HCT116 (cell line): ENCODE results near the gene NFATC1. TPM values are rescaled to one million over a fixed set of nuclear protein-coding genes. Genes with fewer than 3 reads are reported as not detected.

Source experiments
- ATAC-seq: fragments of 200-7000 bp; cut with Tn5 transposase; 2 replicates; pipeline ENCODE4 v1.9.1; 2020; ENCODE audit warnings: mild to moderate bottlenecking, moderate library complexity
- BruUV-seq: library from RNA; stranded (reverse); fragments of 400-500 nt; replicated peaks from 2 replicates; lab custom pipeline; 2021; lab: Mats Ljungman, UMichigan
- CTCF ChIA-PET: fragments of 300-600 bp; sonication (Branson Sonifier 250); formaldehyde crosslinking; loops from one replicate; lab custom pipeline; 2021; ENCODE audit warnings: antibody characterized with exemption; lab: Charles Lee
- POLR2A ChIA-PET: fragments of 300-600, 350-600 bp; sonication (Branson Sonifier 250); formaldehyde crosslinking; loops from one replicate; lab custom pipeline; 2021; ENCODE audit warnings: antibody characterized with exemption; lab: Charles Lee
- RAD21 ChIA-PET, 2 experiments: fragments of 300-600 bp; sonication (Branson Sonifier 250); formaldehyde crosslinking; loops; one replicate each; lab custom pipeline; 2023; ENCODE audit warnings: low total read pairs in 2 of 2; ENCODE audit not compliant: uncharacterized antibody in 2 of 2, unreplicated experiment in 2 of 2, low non-redundant PET in 1 of 2; lab: Charles Lee
- DNase-seq: peaks from one replicate; pipeline ENCODE4 v3.0.0-alpha.2; 2010; ENCODE audit warnings: low read depth, low spot score
- H2AFZ ChIP-seq: fragments of 200-600 bp; shearing (Covaris generic), sonication (generic); 2 replicates; pipeline ENCODE4 v1.6.1; 2017; ENCODE audit warnings: low read depth, mixed run types, mixed read lengths, antibody characterized with exemption, low read length; ENCODE audit not compliant: poor library complexity, severe bottlenecking
- H3K27ac ChIP-seq: 2 replicates; pipeline ENCODE4 v1.5.1; 2012; ENCODE audit warnings: low read depth, low read length
- H3K27me3 ChIP-seq: fragments of 200-600 bp; sonication (generic); 2 replicates; pipeline ENCODE4 v1.6.1; 2016; ENCODE audit warnings: mixed run types, low read length, mixed read lengths; ENCODE audit not compliant: insufficient read depth
- H3K36me3 ChIP-seq, 2 experiments: fragments of 200-500 bp in 1 of 2; fragments of 200-600 bp in 1 of 2; sonication (Bioruptor generic) in 1 of 2; sonication (generic) in 1 of 2; 2 replicates each; pipeline versions ENCODE4 v1.5.1 to v1.6.1; 2014 to 2016; ENCODE audit warnings: low read length in 2 of 2, inconsistent platforms in 1 of 2, mixed read lengths in 1 of 2, mixed run types in 1 of 2; ENCODE audit not compliant: insufficient read depth in 2 of 2, control insufficient read depth in 1 of 2
- H3K4me1 ChIP-seq, 2 experiments: fragments of 200-600 bp in 1 of 2; sonication (generic) in 1 of 2; 2 replicates each; pipeline versions ENCODE4 v1.5.1 to v1.6.1; 2012 to 2017; ENCODE audit warnings: low read length in 2 of 2, inconsistent platforms in 1 of 2, mild to moderate bottlenecking in 1 of 2, mixed read lengths in 1 of 2, mixed run types in 1 of 2, moderate library complexity in 1 of 2; ENCODE audit not compliant: insufficient read depth in 2 of 2, control insufficient read depth in 1 of 2
- H3K4me2 ChIP-seq: fragments of 200-600 bp; sonication (generic); 2 replicates; pipeline ENCODE4 v1.6.1; 2017; ENCODE audit warnings: mixed run types, low read length, mixed read lengths
- H3K4me3 ChIP-seq, 2 experiments: fragments of 200-600 bp in 1 of 2; sonication (generic) in 1 of 2; replicated peaks in 1 of 2; 2 replicates each; pipeline ENCODE4 v1.5.1; 2011 to 2016; ENCODE audit warnings: low read length in 2 of 2, control low read depth in 1 of 2, low read depth in 1 of 2, mild to moderate bottlenecking in 1 of 2, mixed read lengths in 1 of 2, mixed run types in 1 of 2
- H3K79me2 ChIP-seq: fragments of 200-600 bp; sonication (generic); 2 replicates; pipeline ENCODE4 v1.6.1; 2017; ENCODE audit warnings: mild to moderate bottlenecking, mixed run types, low read length, moderate library complexity, mixed read lengths; ENCODE audit not compliant: insufficient read depth
- H3K9ac ChIP-seq: fragments of 200-600 bp; sonication (generic); 2 replicates; pipeline ENCODE4 v1.6.1; 2016; ENCODE audit warnings: low read length, mixed read lengths
- H3K9me2 ChIP-seq: fragments of 200-600 bp; sonication (generic), shearing (Covaris generic); 2 replicates; pipeline ENCODE4 v1.6.1; 2017; ENCODE audit warnings: mixed run types, mild to moderate bottlenecking, moderate library complexity; ENCODE audit not compliant: insufficient read depth
- H3K9me3 ChIP-seq, 2 experiments: fragments of 200-500 bp in 1 of 2; fragments of 200-600 bp in 1 of 2; sonication (Bioruptor generic) in 1 of 2; sonication (generic) in 1 of 2; 2 replicates each; pipeline ENCODE4 v1.6.1; 2014 to 2017; ENCODE audit warnings: low read length in 2 of 2, mixed read lengths in 2 of 2, inconsistent platforms in 1 of 2, low read depth in 1 of 2, mild to moderate bottlenecking in 1 of 2, mixed run types in 1 of 2, moderate library complexity in 1 of 2; ENCODE audit not compliant: control insufficient read depth in 1 of 2, insufficient read depth in 1 of 2
- H4K20me1 ChIP-seq: fragments of 200-600 bp; sonication (generic), shearing (Covaris generic); 2 replicates; pipeline ENCODE4 v1.6.1; 2017; ENCODE audit warnings: mixed run types, mild to moderate bottlenecking, moderate library complexity; ENCODE audit not compliant: insufficient read depth
- ELF1 ChIP-seq: IDR thresholded peaks from 2 replicates; pipeline ENCODE4 v1.6.1; 2012; ENCODE audit warnings: low read depth, borderline replicate concordance
- EZH2 ChIP-seq: fragments of 200-600 bp; sonication (generic); IDR thresholded peaks from 2 replicates; pipeline ENCODE4 v1.6.1; 2017; ENCODE audit warnings: antibody characterized with exemption, mixed run types
- EZH2phosphoT487 ChIP-seq: fragments of 200-600 bp; IDR thresholded peaks from 2 replicates; pipeline ENCODE4 v1.6.1; 2018; ENCODE audit warnings: antibody characterized with exemption, borderline replicate concordance
- FOSL1 ChIP-seq: IDR thresholded peaks from 2 replicates; pipeline ENCODE4 v1.6.1; 2012; ENCODE audit warnings: low read depth
- MAX ChIP-seq: IDR thresholded peaks from 2 replicates; pipeline ENCODE4 v1.6.1; 2012
- SP1 ChIP-seq: IDR thresholded peaks from 2 replicates; pipeline ENCODE4 v1.6.1; 2012; ENCODE audit warnings: low read depth
- YY1 ChIP-seq: IDR thresholded peaks from 2 replicates; pipeline ENCODE4 v1.6.1; 2011; ENCODE audit warnings: low read length, low read depth, moderate library complexity, mild to moderate bottlenecking; ENCODE audit not compliant: insufficient replicate concordance; ENCODE audit errors: extremely low read depth
- ZBTB33 ChIP-seq: IDR thresholded peaks from 2 replicates; pipeline ENCODE4 v1.6.1; 2011; ENCODE audit warnings: mild to moderate bottlenecking, low read length, moderate library complexity; ENCODE audit not compliant: insufficient replicate concordance; ENCODE audit errors: extremely low read depth
- ZFX ChIP-seq: fragments of 450-650 bp; IDR thresholded peaks from 2 replicates; pipeline ENCODE4 v1.6.1; 2017
- ZNF274 ChIP-seq: fragments of 200-500 bp; sonication (Bioruptor generic); IDR thresholded peaks from 2 replicates; pipeline ENCODE4 v1.6.1; 2014; ENCODE audit warnings: mild to moderate bottlenecking, low read depth, low read length, inconsistent platforms
- intact Hi-C: fragments of 100-400 bp; cut with micrococcal nuclease; formaldehyde crosslinking; loops from 2 replicates; pipeline ENCODE4 v1.10.0; 2022
- total RNA-seq: library from RNA; stranded (reverse); gene quantifications from one replicate; pipeline ENCODE4 v1.2.1, GENCODE V29; 2021; ENCODE audit not compliant: unreplicated experiment

Gene NFATC1
- total RNA-seq, 1 experiment from 2014 or later = 20.8 TPM

GRCh38 chr18:79566771-79567431 is 171.2 kb downstream of the NFATC1 start:
- CTCF ChIA-PET = no interaction called here
- Histone ChIP-seq H3K27ac (no peak overlapping the region), H3K9me2 (no peaks in the 10 kb centered on the region), H3K9me3 (peaks cover 0 to under 1% of the 10 kb centered on the region in 2 experiments; a peak in 1 of 4 replicates), H3K4me3 (no peak overlapping the region), H2AFZ (no peak overlapping the region), H3K79me2 (no peaks in the 10 kb centered on the region), H3K36me3 (no peaks in the 10 kb centered on the region), H3K27me3 (no peaks in the 10 kb centered on the region), H3K9ac (no peak overlapping the region), H3K4me2 (no peak overlapping the region), H4K20me1 (no peaks in the 10 kb centered on the region), H3K4me1 (peaks cover 23 to 32% of the 10 kb centered on the region in 2 experiments)
- TF ChIP-seq ELF1 (no peak), EZH2phosphoT487 (no peak), MAX (no peak), SP1 (no peak), ZNF274 (no peak), ZBTB33 (no peak), ZFX (no peak), EZH2 (no peak), YY1 (no peak), FOSL1 (no peak)
- RAD21 ChIA-PET = no interaction called here
- DNase-seq (no peak), ATAC-seq (no peak)
- intact Hi-C loops = no loop called here
- POLR2A ChIA-PET = no interaction called here
- no TSS peak for BruUV-seq
